Epithelial cell of proximal tubule (primary cell): ENCODE results near the gene PHLDA3. TPM values are rescaled to one million over a fixed set of nuclear protein-coding genes. Genes with fewer than 3 reads are reported as not detected.
A peak's percentile ranks its signal among the peaks of the same experiment; 100 is the strongest.

Experiments used
- DNase-seq: peaks from one replicate; pipeline ENCODE4 v3.0.0-alpha.2; 2011; ENCODE audit warnings: low read depth
- H3K4me3 ChIP-seq: 2 replicates; pipeline ENCODE4 v1.5.1; 2011; ENCODE audit warnings: low read depth, mild to moderate bottlenecking, low read length
- total RNA-seq: library from RNA; depleted of rRNA; stranded (reverse); fragments of >200 nt; gene quantifications from 2 replicates; pipeline ENCODE4 v1.2.3, GENCODE V29; 2015
- TF ChIP-seq, protein P1 (sequence below): conservative IDR thresholded peaks from 2 replicates; pipeline ENCODE4 v1.5.1; 2012; ENCODE audit warnings: low read depth, mild to moderate bottlenecking, low read length

Gene PHLDA3
- total RNA-seq, 1 donor from 2014 or later, result 53.9 TPM

DNA sequence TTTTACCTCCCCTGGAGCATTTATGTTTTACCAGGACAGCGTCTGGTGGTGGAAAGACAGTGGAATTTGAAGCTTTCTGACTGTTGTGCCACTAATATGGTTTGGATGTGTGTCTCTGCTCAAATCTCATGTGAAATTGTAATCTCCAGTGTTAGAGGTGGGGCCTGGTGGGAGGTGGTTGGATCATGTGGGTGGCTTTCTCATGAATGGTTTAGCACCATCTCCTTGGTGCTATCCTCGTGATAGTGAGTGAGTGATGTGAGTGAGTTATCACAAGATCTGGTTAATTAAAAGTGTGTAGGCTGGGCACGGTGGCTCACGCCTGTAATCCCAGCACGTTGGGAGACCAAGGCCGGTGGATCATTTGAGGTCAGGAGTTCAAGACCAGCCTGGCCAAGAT, 23.7 kb downstream of the PHLDA3 start:
- DNase-seq, result no peak
- no peak overlapping the region for H3K4me3 ChIP-seq
- TF ChIP-seq, protein P1, sequence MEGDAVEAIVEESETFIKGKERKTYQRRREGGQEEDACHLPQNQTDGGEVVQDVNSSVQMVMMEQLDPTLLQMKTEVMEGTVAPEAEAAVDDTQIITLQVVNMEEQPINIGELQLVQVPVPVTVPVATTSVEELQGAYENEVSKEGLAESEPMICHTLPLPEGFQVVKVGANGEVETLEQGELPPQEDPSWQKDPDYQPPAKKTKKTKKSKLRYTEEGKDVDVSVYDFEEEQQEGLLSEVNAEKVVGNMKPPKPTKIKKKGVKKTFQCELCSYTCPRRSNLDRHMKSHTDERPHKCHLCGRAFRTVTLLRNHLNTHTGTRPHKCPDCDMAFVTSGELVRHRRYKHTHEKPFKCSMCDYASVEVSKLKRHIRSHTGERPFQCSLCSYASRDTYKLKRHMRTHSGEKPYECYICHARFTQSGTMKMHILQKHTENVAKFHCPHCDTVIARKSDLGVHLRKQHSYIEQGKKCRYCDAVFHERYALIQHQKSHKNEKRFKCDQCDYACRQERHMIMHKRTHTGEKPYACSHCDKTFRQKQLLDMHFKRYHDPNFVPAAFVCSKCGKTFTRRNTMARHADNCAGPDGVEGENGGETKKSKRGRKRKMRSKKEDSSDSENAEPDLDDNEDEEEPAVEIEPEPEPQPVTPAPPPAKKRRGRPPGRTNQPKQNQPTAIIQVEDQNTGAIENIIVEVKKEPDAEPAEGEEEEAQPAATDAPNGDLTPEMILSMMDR, result no peak

DNA sequence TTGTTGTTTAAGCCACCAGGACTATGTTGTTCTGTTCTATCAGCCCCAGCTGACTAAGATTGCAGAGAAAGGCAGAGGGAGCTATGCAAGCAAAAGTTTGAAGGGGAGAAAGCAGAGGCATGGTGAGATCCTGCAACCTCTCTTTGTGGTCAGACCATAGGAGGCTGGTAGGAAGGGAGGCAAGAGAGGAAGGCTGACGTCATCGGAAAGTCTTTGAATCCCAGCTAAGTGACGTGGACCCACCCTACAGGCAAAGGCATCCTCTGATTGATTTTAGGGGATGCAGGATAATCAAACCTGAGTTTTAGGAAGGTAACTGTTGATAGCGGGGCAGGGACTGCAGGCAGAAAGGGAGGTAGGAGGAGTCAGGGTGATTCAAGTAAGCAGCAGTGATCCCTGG, 24.2 kb downstream of the PHLDA3 start:
- H3K4me3 ChIP-seq, result no peak overlapping the region
- TF ChIP-seq, protein P1, result no peak
- no peak for DNase-seq

DNA sequence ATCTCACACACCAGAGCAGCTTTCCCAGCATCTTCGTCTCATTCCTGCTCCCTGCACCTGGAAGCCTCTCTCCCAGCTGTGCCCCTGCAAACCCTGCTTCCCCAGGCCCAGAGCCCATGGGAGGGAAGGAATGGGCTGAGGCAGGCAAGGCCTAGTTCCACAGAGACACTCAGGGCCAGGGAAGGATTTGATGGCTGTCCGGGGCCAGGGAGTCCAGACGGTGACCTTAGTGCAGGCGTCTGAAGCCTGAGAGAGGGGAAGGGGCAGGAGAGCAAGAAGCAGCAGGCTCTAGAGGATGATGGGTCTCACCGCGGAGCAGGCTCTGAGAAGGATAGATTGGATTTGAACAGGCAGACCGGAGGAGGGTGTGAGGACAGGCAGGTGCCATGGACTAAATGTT, 25.2 kb downstream of the PHLDA3 start:
- H3K4me3 ChIP-seq, result no peak overlapping the region
- no peak for DNase-seq

DNA sequence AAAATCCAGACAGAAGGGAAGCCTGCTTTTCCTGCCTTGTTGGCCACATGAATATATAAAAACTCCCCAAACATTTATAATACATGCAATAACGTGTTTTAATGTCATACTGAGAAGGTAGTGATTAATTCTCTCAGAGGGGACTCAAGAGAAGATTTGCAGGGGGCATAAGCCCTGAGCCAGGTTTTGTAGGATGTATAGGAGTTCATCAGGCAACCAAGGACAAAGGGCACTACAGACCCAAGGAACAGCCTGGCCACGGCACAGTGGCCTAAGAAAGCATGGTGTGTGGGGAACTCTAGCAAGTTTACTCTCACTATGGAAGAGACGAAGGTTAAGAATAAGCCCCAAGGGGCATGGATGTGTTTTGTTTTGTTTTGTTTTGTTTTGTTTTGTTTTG, 32.0 kb downstream of the PHLDA3 start:
- TF ChIP-seq, protein P1, result no peak
- DNase-seq, result no peak
- H3K4me3 ChIP-seq, result no peak overlapping the region

More for the DNA sequence above, 25.2 kb downstream of the PHLDA3 start:
- TF ChIP-seq, protein P1, result no peak

DNA sequence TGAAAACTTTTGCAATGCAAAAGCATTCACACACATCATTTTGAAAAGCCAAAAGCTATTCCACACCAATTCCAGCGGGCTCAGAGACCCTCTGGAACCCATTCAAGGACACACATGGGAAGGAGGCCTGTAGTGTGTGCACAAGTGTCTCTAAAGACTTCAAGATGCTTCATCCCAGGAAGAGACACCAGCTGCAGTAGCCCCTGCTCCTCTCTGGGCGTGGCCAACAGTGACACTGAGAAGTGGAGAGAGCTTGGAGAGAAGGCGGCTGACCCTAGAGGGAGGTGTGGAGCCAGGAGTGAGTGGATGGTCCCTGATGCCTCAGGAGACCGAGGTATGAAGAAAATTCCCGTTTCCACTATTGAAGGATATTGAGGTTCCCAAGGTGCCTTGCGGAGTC, 32.6 kb downstream of the PHLDA3 start:
- TF ChIP-seq, protein P1, result peak; percentile 26
- no peak overlapping the region for H3K4me3 ChIP-seq
- DNase-seq, result no peak

DNA sequence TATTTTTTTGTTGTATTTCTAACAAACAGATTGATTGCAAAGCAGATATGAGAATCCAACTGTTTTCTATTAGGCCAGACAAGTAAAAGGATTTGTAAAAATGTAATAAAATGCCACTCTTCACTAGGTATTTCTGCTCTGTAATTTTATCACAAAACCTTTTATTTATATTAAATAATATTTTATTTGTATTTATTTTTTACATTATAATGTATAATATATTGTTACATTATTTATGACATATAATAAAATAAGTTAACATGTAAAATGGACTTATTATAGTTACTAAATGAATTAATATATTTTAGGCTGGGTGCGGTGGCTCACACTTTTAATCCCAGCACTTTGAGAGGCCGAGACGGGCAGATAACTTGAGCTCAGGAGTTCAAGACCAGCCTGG, 34.7 kb downstream of the PHLDA3 start:
- no peak overlapping the region for H3K4me3 ChIP-seq
- TF ChIP-seq, protein P1, result no peak

DNA sequence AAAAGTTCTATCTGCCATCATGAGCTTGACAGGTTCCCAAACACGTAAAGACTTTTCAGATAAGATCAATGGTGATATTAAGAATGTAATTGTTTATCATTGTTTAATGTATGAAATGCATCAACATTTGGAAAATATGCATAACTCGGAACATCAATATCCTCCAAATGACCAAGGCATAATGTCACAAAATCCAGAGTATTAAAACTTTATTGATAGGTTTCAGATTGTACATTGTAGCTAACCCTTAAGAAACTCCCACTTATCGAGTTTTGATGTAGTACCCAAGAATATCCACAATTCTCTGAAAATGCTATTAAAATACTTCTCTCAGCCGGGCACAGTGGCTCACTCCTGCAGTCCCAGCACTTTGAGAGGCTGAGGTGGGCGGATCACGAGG, 35.4 kb downstream of the PHLDA3 start:
- TF ChIP-seq, protein P1, result no peak
- H3K4me3 ChIP-seq, result no peak overlapping the region
- no peak for DNase-seq

More for the DNA sequence above, 34.7 kb downstream of the PHLDA3 start:
- DNase-seq, result no peak
